ENCODE measurements around the gene TRIM54. TPM values are rescaled to one million over a fixed set of nuclear protein-coding genes. Genes with fewer than 3 reads are reported as not detected.
A peak's percentile ranks its signal among the peaks of the same experiment; 100 is the strongest.

TRIM54 gene
- total RNA-seq, 4 donors from 2014 or later, result 0.21 to 2.7 (median 1.3) TPM

GRCh38 chr2:27249891-27250651, 32.2 kb upstream of the TRIM54 start:
- H3K36me3 ChIP-seq, result no peaks in the 10 kb centered on the region
- DNase-seq (ENCODE audit: low spot score in 2 of 2), result no peak
- H3K4me1 ChIP-seq, result peaks cover 0 to 7% (median 0%) of the 10 kb centered on the region in 4 donors
- no peak overlapping the region for H3K27ac ChIP-seq
- TF ChIP-seq CTCF (IDR thresholded peaks at IDR 0.05) (peak; percentile 21 to 57 (median 48)), POLR2A (IDR thresholded peaks at IDR 0.05) (no peak)
- H3K4me3 ChIP-seq, result no peak overlapping the region
- no peaks in the 10 kb centered on the region for H3K9me3 ChIP-seq
- 30 to 39% methylated on average over 14 to 22 of the region's 22 CpGs for WGBS, 2 donors
- peaks cover 0 to 51% of the 10 kb centered on the region in 2 donors for H3K27me3 ChIP-seq

GRCh38 chr2:27250652-27251379, 31.4 kb upstream of the TRIM54 start:
- whole genome bisulfite sequencing, 2 donors, result 63 to 68% methylated on average over 13 of the region's 13 CpGs
- TF ChIP-seq EP300 (IDR thresholded peaks at IDR 0.05) (no peak), POLR2A (IDR thresholded peaks at IDR 0.05) (no peak), CTCF (IDR thresholded peaks at IDR 0.05) (no peak)
- H3K4me1 ChIP-seq, result peaks cover 0 to 7% (median 0%) of the 10 kb centered on the region in 4 donors
- peaks cover 0 to 56% of the 10 kb centered on the region in 2 donors for H3K27me3 ChIP-seq
- H3K27ac ChIP-seq, result no peak overlapping the region
- no peaks in the 10 kb centered on the region for H3K9me3 ChIP-seq
- DNase-seq (ENCODE audit: low spot score in 2 of 2), result no peak
- H3K36me3 ChIP-seq, result no peaks in the 10 kb centered on the region
- no peak overlapping the region for H3K4me3 ChIP-seq

- no peaks in the 10 kb centered on the region for H3K36me3 ChIP-seq
- peaks cover 0 to 7% (median 0%) of the 10 kb centered on the region in 4 donors for H3K4me1 ChIP-seq
- 75 to 82% methylated on average over 13 of the region's 13 CpGs for WGBS, 2 donors
- no peak for DNase-seq (ENCODE audit: low spot score in 2 of 2)
- no peaks in the 10 kb centered on the region for H3K9me3 ChIP-seq
- no peak overlapping the region for H3K27ac ChIP-seq
- H3K27me3 ChIP-seq, result peaks cover 0 to 63% of the 10 kb centered on the region in 2 donors
- no peak overlapping the region for H3K4me3 ChIP-seq
- TF ChIP-seq CTCF (IDR thresholded peaks at IDR 0.05) (no peak), POLR2A (IDR thresholded peaks at IDR 0.05) (no peak)
Observed at GRCh38 chr2:27251766-27252165, 30.5 kb upstream of the TRIM54 start.

GRCh38 chr2:27255187-27255586, 27.0 kb upstream of the TRIM54 start:
- WGBS, 2 donors, result 43 to 46% methylated on average over 13 of the region's 13 CpGs
- H3K4me3 ChIP-seq, result no peak overlapping the region
- H3K4me1 ChIP-seq, result peaks cover 0 to 5% (median 0%) of the 10 kb centered on the region in 4 donors
- peaks cover 0 to 89% of the 10 kb centered on the region in 2 donors for H3K27me3 ChIP-seq
- H3K36me3 ChIP-seq, result no peaks in the 10 kb centered on the region
- TF ChIP-seq CTCF (IDR thresholded peaks at IDR 0.05), result no peak
- no peak for TF ChIP-seq EP300 (IDR thresholded peaks at IDR 0.05)
- no peak for TF ChIP-seq POLR2A (IDR thresholded peaks at IDR 0.05)
- no peak overlapping the region for H3K27ac ChIP-seq
- no peaks in the 10 kb centered on the region for H3K9me3 ChIP-seq
- no peak for DNase-seq (ENCODE audit: low spot score in 2 of 2)

- TF ChIP-seq POLR2A (IDR thresholded peaks at IDR 0.05) (no peak), CTCF (IDR thresholded peaks at IDR 0.05) (no peak), EP300 (IDR thresholded peaks at IDR 0.05) (no peak)
- 25 to 31% methylated on average over 1 of the region's 1 CpG for WGBS, 2 donors
Observed at GRCh38 chr2:27255660-27256059, 26.6 kb upstream of the TRIM54 start.

More at GRCh38 chr2:27255660-27256059, 26.6 kb upstream of the TRIM54 start:
- DNase-seq (ENCODE audit: low spot score in 2 of 2), result no peak
- Histone ChIP-seq H3K27ac (no peak overlapping the region), H3K27me3 (peaks cover 0 to 89% of the 10 kb centered on the region in 2 donors), H3K9me3 (no peaks in the 10 kb centered on the region), H3K4me1 (peaks cover 0 to under 1% (median 0%) of the 10 kb centered on the region in 4 donors), H3K4me3 (no peak overlapping the region), H3K36me3 (no peaks in the 10 kb centered on the region)

Data from tibial nerve (tissue), 4 donors.